ENCODE data around the gene BSG.

The BSG gene

GRCh38 chr19:539429-540030, 32.9 kb upstream of the BSG start:
- FAIRE-seq (no peak), DNase-seq (ENCODE audit: low spot score) (no peak)

GRCh38 chr19:540867-541637, 31.3 kb upstream of the BSG start:
- DNase-seq (ENCODE audit: low spot score) (no peak), FAIRE-seq (no peak)

GRCh38 chr19:541699-542098, 30.7 kb upstream of the BSG start:
- FAIRE-seq, result no peak

GRCh38 chr19:542173-542866, 30.1 kb upstream of the BSG start:
- no peak for DNase-seq (ENCODE audit: low spot score)
- no peak for FAIRE-seq

More at GRCh38 chr19:541699-542098, 30.7 kb upstream of the BSG start:
- DNase-seq (ENCODE audit: low spot score), result no peak

- no peak for FAIRE-seq
- DNase-seq (ENCODE audit: low spot score), result no peak
These were observed 28.3 kb upstream of the BSG start, which contains the start of gene GZMM for GRCh38 chr19:543910-544608. GZMM (plus strand) TSS chr19:544053; CDS start chr19:544072, 19 bp downstream.

GRCh38 chr19:547117-547516, 25.3 kb upstream of the BSG start:
- DNase-seq (ENCODE audit: low spot score), result no peak

GRCh38 chr19:547836-548720, 24.3 kb upstream of the BSG start:
- DNase-seq (ENCODE audit: low spot score), result no peak
- FAIRE-seq, result no peak

More at GRCh38 chr19:547117-547516, 25.3 kb upstream of the BSG start:
- no peak for FAIRE-seq

GRCh38 chr19:548886-549830, 23.2 kb upstream of the BSG start:
- FAIRE-seq, result no peak
- DNase-seq (ENCODE audit: low spot score), result no peak

GRCh38 chr19:554817-555216, 17.6 kb upstream of the BSG start:
- FAIRE-seq, result no peak

GRCh38 chr19:555474-555808, 17.0 kb upstream of the BSG start:
- DNase-seq (ENCODE audit: low spot score) (no peak), FAIRE-seq (no peak)

More at GRCh38 chr19:554817-555216, 17.6 kb upstream of the BSG start:
- no peak for DNase-seq (ENCODE audit: low spot score)

GRCh38 chr19:556611-557382, 15.6 kb upstream of the BSG start:
- no peak for FAIRE-seq
- DNase-seq (ENCODE audit: low spot score), result no peak

- DNase-seq (ENCODE audit: low spot score) (no peak), FAIRE-seq (no peak)
These were observed 13.5 kb upstream of the BSG start for GRCh38 chr19:558770-559439.

GRCh38 chr19:560121-560520, 12.3 kb upstream of the BSG start:
- no peak for FAIRE-seq
- no peak for DNase-seq (ENCODE audit: low spot score)

GRCh38 chr19:566403-566802, 6.0 kb upstream of the BSG start:
- FAIRE-seq (no peak), DNase-seq (ENCODE audit: low spot score) (no peak)

GRCh38 chr19:566844-567243, 5.6 kb upstream of the BSG start:
- FAIRE-seq (no peak), DNase-seq (ENCODE audit: low spot score) (no peak)

- no peak for DNase-seq (ENCODE audit: low spot score)
These were observed 5.0 kb upstream of the BSG start for GRCh38 chr19:567296-567900.

GRCh38 chr19:570251-570686, 2.1 kb upstream of the BSG start:
- no peak for FAIRE-seq

More at GRCh38 chr19:567296-567900, 5.0 kb upstream of the BSG start:
- no peak for FAIRE-seq

More at GRCh38 chr19:570251-570686, 2.1 kb upstream of the BSG start:
- no peak for DNase-seq (ENCODE audit: low spot score)
